Ovary (tissue), 9 donors: Measurements from ENCODE around the gene ATRN. TPM values are rescaled to one million over a fixed set of nuclear protein-coding genes. Genes with fewer than 3 reads are reported as not detected.

ENCODE experiments used
- DNase-seq, 5 donors: peaks; one replicate each; pipeline ENCODE4 v3.0.0-alpha.2; 2019 to 2020
- H3K27ac ChIP-seq, 2 donors: fragments of 200-600 bp; one replicate each; pipeline versions ENCODE4 v1.5.1 to v1.8.0; 2019 to 2022
- H3K27me3 ChIP-seq: fragments of 200-600 bp; one replicate; pipeline ENCODE4 v1.8.0; 2022
- H3K36me3 ChIP-seq: fragments of 200-600 bp; sonication (generic); one replicate; pipeline ENCODE4 v1.5.1; 2019
- H3K4me1 ChIP-seq: one replicate; pipeline ENCODE4 v1.8.1; 2013; ENCODE audit warnings: mild to moderate bottlenecking, moderate library complexity; ENCODE audit not compliant: insufficient read depth
- H3K4me3 ChIP-seq: fragments of 200-600 bp; sonication (generic); one replicate; pipeline ENCODE4 v1.5.1; 2017
- H3K9me3 ChIP-seq, 2 donors: fragments of 200-600 bp in 1 of 2; sonication (generic) in 1 of 2; one replicate each; pipeline versions ENCODE4 v1.5.1 to v1.8.1; 2013 to 2019; ENCODE audit warnings: mild to moderate bottlenecking in 1 of 2, moderate library complexity in 1 of 2
- CTCF ChIP-seq, 3 donors: fragments of 450-650 bp in 2 of 3; fragments of 200-600 bp in 1 of 3; IDR thresholded peaks; one replicate each; pipeline versions ENCODE4 v1.5.1 to v1.8.0; 2016 to 2022; ENCODE audit warnings: antibody characterized with exemption in 3 of 3, mild to moderate bottlenecking in 1 of 3
- EP300 ChIP-seq: sonication (generic); formaldehyde crosslinking; IDR thresholded peaks from one replicate; pipeline ENCODE4 v1.6.1; 2017; ENCODE audit warnings: antibody characterized with exemption
- POLR2A ChIP-seq: fragments of 450-650 bp; IDR thresholded peaks from one replicate; pipeline ENCODE4 v1.6.1; 2017; ENCODE audit warnings: antibody characterized with exemption, mild to moderate bottlenecking, moderate library complexity
- WGBS, 3 donors: extraction: QIAGEN DNeasy Blood & Tissue Kit in 1 of 3; methylation state at CpG; one replicate each; pipeline versions ENCODE4 v1.1.5 to v1.1.7; 2013 to 2017; 5-methylcytosine and 5-hydroxymethylcytosine counted together
- intact Hi-C, 4 donors: fragments of 100-400 bp; cut with DNase I; formaldehyde crosslinking; loops; one replicate each; pipeline versions ENCODE4 v1.11.0 to v1.15.1; 2022 to 2023
- polyA plus RNA-seq, 2 donors: library from polyadenylated mRNA; stranded (reverse); fragments of 200-250 nt in 1 of 2; fragments of 350-450 nt in 1 of 2; fragmentation: Illumina TruSeq in 1 of 2; extraction: RNeasy Lipid Tissue Mini Kit (QIAGEN cat#74804) in 1 of 2; gene quantifications; one replicate each; pipeline ENCODE4 v1.2.3, GENCODE V29; 2013 to 2014
- total RNA-seq, 7 donors: library from RNA; depleted of rRNA in 2 of 7; stranded (reverse); fragments of >200 nt in 2 of 7; fragmentation: NEBNext Ultra II Directional in 3 of 7; extraction: Animal tissue kit (Norgen Biotek cat#: 25700) in 3 of 7; gene quantifications; one replicate each; pipeline versions ENCODE4 v1.1.0 to v1.2.4, GENCODE V29; 2016 to 2023
- donor health status: DM: no; HTN: no; CAD: no; lungs with moderate emphysema.
- donor health status: DM: no; HTN: no; CAD: no.
- donor health status: Bipolar disorder and iron deficiency.
- donor health status: DM: yes; HTN: yes; CAD: no.
- donor health status: DM: no; HTN: no; CAD: no.
- donor health status: DM: yes; HTN: yes; CAD: no.

The ATRN gene
- total and polyA plus RNA-seq, 9 donors: 10.3 to 46.2 (median 23.6) TPM

- DNase-seq: no peak
- WGBS, 3 donors: 29 to 42% (median 38%) methylated on average over 1 of the region's 1 CpG
- H3K27ac ChIP-seq: no peak overlapping the region
- TF ChIP-seq POLR2A (no peak), CTCF (IDR thresholded peaks at IDR 0.05) (no peak), EP300 (no peak)
- no peaks in the 10 kb centered on the region for H3K9me3 ChIP-seq
- H3K4me1 ChIP-seq: no peaks in the 10 kb centered on the region
- H3K4me3 ChIP-seq: no peak overlapping the region
- intact Hi-C loops: no loop called here
- H3K27me3 ChIP-seq: no peaks in the 10 kb centered on the region
- H3K36me3 ChIP-seq: no peaks in the 10 kb centered on the region
These were observed 77.1 kb downstream of the ATRN start for GRCh38 chr20:3547906-3548305.

- intact Hi-C loops: no loop called here
- H3K4me3 ChIP-seq: no peak overlapping the region
- no peaks in the 10 kb centered on the region for H3K4me1 ChIP-seq
- H3K27ac ChIP-seq: no peak overlapping the region
- H3K36me3 ChIP-seq: no peaks in the 10 kb centered on the region
- no peaks in the 10 kb centered on the region for H3K9me3 ChIP-seq
- 35 to 48% (median 37%) methylated on average over 1 of the region's 1 CpG for WGBS, 3 donors
- no peaks in the 10 kb centered on the region for H3K27me3 ChIP-seq
- DNase-seq: no peak
- TF ChIP-seq CTCF (IDR thresholded peaks at IDR 0.05) (no peak), EP300 (no peak), POLR2A (no peak)
These were observed 80.0 kb downstream of the ATRN start for GRCh38 chr20:3550837-3551236.

DNA sequence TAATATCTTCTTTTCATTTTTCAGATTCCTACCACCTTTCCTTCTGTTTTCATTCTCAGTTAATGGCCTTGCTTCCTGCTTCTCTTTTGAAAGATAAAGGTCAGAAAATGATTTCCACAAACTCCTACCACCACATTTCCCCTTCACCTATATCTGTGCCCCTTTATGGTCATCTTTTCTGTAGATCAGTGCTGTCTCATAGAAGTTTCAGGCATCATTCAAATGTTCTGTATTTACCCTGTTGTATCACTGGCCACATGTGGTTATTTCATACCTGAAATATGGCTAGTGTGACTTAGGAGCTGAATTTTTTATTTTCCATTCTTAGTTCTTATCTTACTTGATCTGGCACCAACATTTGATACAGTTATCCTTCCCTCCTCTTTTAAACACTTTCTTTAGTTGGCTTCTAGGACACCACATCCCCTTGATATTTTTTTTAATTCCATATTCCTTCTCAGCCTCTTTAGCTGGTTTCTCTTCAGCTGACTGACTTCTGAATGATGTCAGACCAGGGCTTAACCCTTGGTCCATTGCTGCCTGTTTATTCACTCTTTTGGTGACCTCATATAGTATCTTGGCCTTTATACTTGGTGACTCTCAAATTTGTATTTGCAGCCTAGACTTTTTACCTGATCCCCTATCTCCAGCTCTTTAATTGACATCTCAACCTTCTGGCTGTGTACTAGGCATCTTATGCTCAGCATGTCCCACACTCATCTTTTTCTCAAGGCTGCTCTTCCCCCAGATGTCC lies 81.0 kb downstream of the ATRN start:
- Histone ChIP-seq H3K4me3 (no peak overlapping the region), H3K27ac (no peak overlapping the region), H3K9me3 (no peaks in the 10 kb centered on the region), H3K27me3 (no peaks in the 10 kb centered on the region), H3K4me1 (no peaks in the 10 kb centered on the region), H3K36me3 (no peaks in the 10 kb centered on the region)
- intact Hi-C loops: no loop called here
- no peak for DNase-seq
- no peak for TF ChIP-seq POLR2A
- TF ChIP-seq CTCF (IDR thresholded peaks at IDR 0.05): no peak
- TF ChIP-seq EP300: no peak

DNA sequence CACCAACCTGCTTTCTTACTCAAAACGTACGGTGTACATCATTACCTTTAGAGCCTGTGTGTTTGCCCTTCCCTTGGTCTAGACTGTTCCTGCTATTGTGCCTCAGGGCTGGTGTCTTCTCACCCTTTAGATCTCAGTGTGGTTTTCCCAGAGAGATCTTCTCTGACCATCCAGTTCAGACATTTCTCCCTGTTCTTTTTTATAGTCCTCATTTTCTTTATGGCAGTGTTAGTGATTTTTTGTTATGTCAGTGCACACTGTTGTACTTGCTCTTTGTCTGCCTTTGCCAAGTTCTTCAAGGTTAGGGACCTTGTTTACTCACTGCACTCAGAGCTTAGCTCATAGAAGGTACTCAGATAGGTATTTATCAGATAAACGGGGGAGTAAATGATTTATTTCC lies 82.8 kb downstream of the ATRN start:
- Histone ChIP-seq H3K27ac (no peak overlapping the region), H3K27me3 (no peaks in the 10 kb centered on the region), H3K36me3 (no peaks in the 10 kb centered on the region), H3K9me3 (no peaks in the 10 kb centered on the region), H3K4me3 (no peak overlapping the region), H3K4me1 (no peaks in the 10 kb centered on the region)
- DNase-seq: no peak
- 56 to 73% (median 57%) methylated on average over 3 of the region's 3 CpGs for WGBS, 3 donors
- intact Hi-C loops: no loop called here
- no peak for TF ChIP-seq CTCF (IDR thresholded peaks at IDR 0.05)
- no peak for TF ChIP-seq EP300
- TF ChIP-seq POLR2A: no peak
